Right lobe of liver (tissue), 6 donors: ENCODE measurements around the gene FSTL4. TPM values are rescaled to one million over a fixed set of nuclear protein-coding genes. Genes with fewer than 3 reads are reported as not detected.

ENCODE experiments used
- ATAC-seq, 4 donors: fragments of 200-7000 bp; cut with Tn5 transposase; one replicate each; pipeline ENCODE4 v1.9.1; 2020; ENCODE audit warnings: mild to moderate bottlenecking in 4 of 4, moderate library complexity in 4 of 4
- DNase-seq, 3 donors: peaks; one replicate each; pipeline ENCODE4 v3.0.0-alpha.2; 2020
- H3K27ac ChIP-seq, 3 donors: fragments of 200-600 bp; one replicate each; pipeline ENCODE4 v1.8.0; 2022
- H3K27me3 ChIP-seq, 2 donors: fragments of 200-600 bp; one replicate each; pipeline ENCODE4 v1.8.0; 2022
- H3K36me3 ChIP-seq, 4 donors: fragments of 200-600 bp; sonication (generic) in 1 of 4; one replicate each; pipeline versions ENCODE4 v1.5.1 to v1.8.0; 2017 to 2022; ENCODE audit warnings: control low read depth in 1 of 4
- H3K4me1 ChIP-seq, 4 donors: fragments of 200-600 bp; sonication (generic) in 1 of 4; one replicate each; pipeline versions ENCODE4 v1.5.1 to v1.8.0; 2017 to 2022; ENCODE audit warnings: control low read depth in 1 of 4
- H3K4me3 ChIP-seq, 3 donors: fragments of 200-600 bp; one replicate each; pipeline ENCODE4 v1.8.0; 2022
- H3K9me3 ChIP-seq, 4 donors: fragments of 200-600 bp; sonication (generic) in 1 of 4; one replicate each; pipeline versions ENCODE4 v1.5.1 to v1.8.0; 2017 to 2022; ENCODE audit warnings: control low read depth in 1 of 4
- CTCF ChIP-seq, 4 donors: fragments of 200-600 bp in 3 of 4; fragments of 450-650 bp in 1 of 4; IDR thresholded peaks; one replicate each; pipeline versions ENCODE4 v1.5.1 to v1.8.0; 2016 to 2022; ENCODE audit warnings: antibody characterized with exemption in 4 of 4, mild to moderate bottlenecking in 2 of 4
- POLR2A ChIP-seq: fragments of 450-650 bp; IDR thresholded peaks from one replicate; pipeline ENCODE4 v1.6.1; 2017; ENCODE audit warnings: antibody characterized with exemption, mild to moderate bottlenecking
- WGBS: methylation state at CpG from one replicate; pipeline ENCODE4 v1.1.6; 2018; ENCODE audit warnings: low coverage, low lambda C conversion rate; ENCODE audit not compliant: insufficient coverage; ENCODE audit errors: missing lambda C conversion rate; 5-methylcytosine and 5-hydroxymethylcytosine counted together
- intact Hi-C, 2 donors: fragments of 100-400 bp; cut with DNase I; formaldehyde crosslinking; loops; one replicate each; pipeline versions ENCODE4 v1.11.2 to v1.14.1; 2022
- total RNA-seq, 6 experiments: library from RNA; depleted of rRNA in 2 of 6; stranded (reverse); fragments of >200 nt in 2 of 6; fragmentation: NEBNext Ultra II Directional in 3 of 6; extraction: Animal tissue kit (Norgen Biotek cat#: 25700) in 3 of 6; gene quantifications; one replicate each; pipeline versions ENCODE4 v1.1.0 to v1.2.4, GENCODE V29; 2016 to 2023
- donor health status: DM: no; HTN: yes; CAD: no.
- donor health status: DM: no; HTN: no; CAD: no.
- donor health status: DM: no; HTN: no; CAD: no.
- donor health status: DM: no; HTN: yes; CAD: no.
- donor health status: DM: no; HTN: yes; CAD: no.

FSTL4 gene
- total RNA-seq, 6 experiments from 2014 or later = 0.62 to 1.3 (median 0.80) TPM; not detected in 3

GRCh38 chr5:133389066-133389590, 223.2 kb downstream of the FSTL4 start:
- Histone ChIP-seq H3K27ac (no peak overlapping the region), H3K27me3 (no peaks in the 10 kb centered on the region), H3K9me3 (no peaks in the 10 kb centered on the region), H3K4me1 (no peaks in the 10 kb centered on the region), H3K36me3 (no peaks in the 10 kb centered on the region), H3K4me3 (no peak overlapping the region)
- intact Hi-C loops = no loop called here
- no peak for TF ChIP-seq POLR2A
- no peak for TF ChIP-seq CTCF (IDR thresholded peaks at IDR 0.05)
- WGBS = 38% methylated on average over 4 of the region's 4 CpGs
- no peak for ATAC-seq
- DNase-seq = no peak

- WGBS = 84% methylated on average over 9 of the region's 9 CpGs
- H3K4me3 ChIP-seq = no peak overlapping the region
- no peaks in the 10 kb centered on the region for H3K27me3 ChIP-seq
- TF ChIP-seq CTCF (IDR thresholded peaks at IDR 0.05) = no peak
- no peak for TF ChIP-seq POLR2A
- no peak for DNase-seq
- no peaks in the 10 kb centered on the region for H3K36me3 ChIP-seq
- intact Hi-C loops = no loop called here
- no peak for ATAC-seq
- no peaks in the 10 kb centered on the region for H3K4me1 ChIP-seq
- H3K9me3 ChIP-seq = no peaks in the 10 kb centered on the region
- H3K27ac ChIP-seq = no peak overlapping the region
Observed at GRCh38 chr5:133387621-133388020, 224.7 kb downstream of the FSTL4 start.

GRCh38 chr5:133387091-133387490, 225.2 kb downstream of the FSTL4 start:
- TF ChIP-seq CTCF (IDR thresholded peaks at IDR 0.05) (no peak), POLR2A (no peak)
- Histone ChIP-seq H3K27ac (no peak overlapping the region), H3K4me3 (no peak overlapping the region), H3K4me1 (no peaks in the 10 kb centered on the region), H3K9me3 (no peaks in the 10 kb centered on the region), H3K27me3 (no peaks in the 10 kb centered on the region), H3K36me3 (no peaks in the 10 kb centered on the region)
- 50% methylated on average over 1 of the region's 4 CpGs for whole genome bisulfite sequencing
- DNase-seq (peak in 1 of 3 donors; percentile 12), ATAC-seq (no peak)
- intact Hi-C loops = no loop called here

- no peak overlapping the region for H3K27ac ChIP-seq
- 49% methylated on average over 10 of the region's 10 CpGs for WGBS
- H3K27me3 ChIP-seq = no peaks in the 10 kb centered on the region
- ATAC-seq = no peak
- H3K4me1 ChIP-seq = no peaks in the 10 kb centered on the region
- intact Hi-C loops = no loop called here
- H3K36me3 ChIP-seq = no peaks in the 10 kb centered on the region
- peak in 1 of 3 donors; percentile 14 for DNase-seq
- no peak for TF ChIP-seq CTCF (IDR thresholded peaks at IDR 0.05)
- TF ChIP-seq POLR2A = no peak
- H3K9me3 ChIP-seq = no peaks in the 10 kb centered on the region
- no peak overlapping the region for H3K4me3 ChIP-seq
Observed at GRCh38 chr5:133386662-133387061, 225.7 kb downstream of the FSTL4 start.

- H3K36me3 ChIP-seq = no peaks in the 10 kb centered on the region
- intact Hi-C loops = no loop called here
- DNase-seq = no peak
- H3K9me3 ChIP-seq = no peaks in the 10 kb centered on the region
- H3K27ac ChIP-seq = no peak overlapping the region
- TF ChIP-seq POLR2A (no peak), CTCF (IDR thresholded peaks at IDR 0.05) (no peak)
- no peak for ATAC-seq
- 100% methylated on average over 3 of the region's 5 CpGs for WGBS
- H3K27me3 ChIP-seq = no peaks in the 10 kb centered on the region
- H3K4me1 ChIP-seq = no peaks in the 10 kb centered on the region
- H3K4me3 ChIP-seq = no peak overlapping the region
Observed at GRCh38 chr5:133385346-133385745, 227.0 kb downstream of the FSTL4 start.
